Measurements from ENCODE around the gene PPY.

GRCh38 chr17:43984521-43984920 lies 42.2 kb upstream of the PPY start:
- no peak for TF ChIP-seq CTCF (IDR thresholded peaks at IDR 0.05)
- TF ChIP-seq POLR2A (IDR thresholded peaks at IDR 0.05), result no peak
